IPS DF 6.9 (cell line): ENCODE results near the gene SCN10A.

Experiments used
- DNase-seq: peaks from one replicate; pipeline ENCODE4 v3.0.0-alpha.2; 2013; ENCODE audit warnings: low read depth, low spot score
- H3K27ac ChIP-seq: one replicate; pipeline ENCODE4 v1.5.1; 2013; ENCODE audit warnings: low read length, control low read depth
- H3K27me3 ChIP-seq: 2 replicates; pipeline ENCODE4 v1.6.1; 2013; ENCODE audit warnings: mild to moderate bottlenecking, low read length; ENCODE audit not compliant: control insufficient read depth, insufficient read depth
- H3K36me3 ChIP-seq: 2 replicates; pipeline ENCODE4 v1.6.1; 2013; ENCODE audit warnings: low read length; ENCODE audit not compliant: control insufficient read depth, insufficient read depth
- H3K4me1 ChIP-seq: 2 replicates; pipeline ENCODE4 v1.6.1; 2013; ENCODE audit warnings: low read length; ENCODE audit not compliant: control insufficient read depth, insufficient read depth
- H3K4me3 ChIP-seq: 2 replicates; pipeline ENCODE4 v1.5.1; 2013; ENCODE audit warnings: mild to moderate bottlenecking, low read length
- H3K9me3 ChIP-seq: 2 replicates; pipeline ENCODE4 v1.6.1; 2013; ENCODE audit warnings: low read length, inconsistent platforms; ENCODE audit not compliant: control insufficient read depth, insufficient read depth
- WGBS: extraction: QIAGEN DNeasy Blood & Tissue Kit; methylation state at CpG from one replicate; pipeline ENCODE4 v1.1.7; 2013; ENCODE audit warnings: mixed read lengths, missing lambda C conversion rate; ENCODE audit not compliant: insufficient read length, insufficient coverage; 5-methylcytosine and 5-hydroxymethylcytosine counted together

SCN10A gene

DNA sequence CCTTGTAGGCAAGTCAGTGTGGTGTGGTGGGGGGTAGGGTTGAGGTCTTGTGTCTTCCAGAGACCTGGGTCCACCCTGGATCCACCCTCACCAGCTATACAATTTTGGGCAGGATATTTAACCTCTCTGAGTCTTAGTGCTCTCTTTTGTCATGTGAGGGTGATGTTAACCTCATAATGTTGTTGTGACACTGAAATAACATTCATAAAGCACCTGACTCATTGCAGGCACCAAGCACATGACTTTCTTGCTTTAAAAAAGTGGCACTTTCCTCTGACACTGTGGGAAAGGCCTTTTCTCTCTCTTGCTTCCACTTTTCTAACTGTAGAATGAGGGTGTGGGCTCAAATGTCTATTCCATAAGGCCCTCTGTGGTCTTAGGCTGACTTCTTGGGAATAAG is 75.5 kb downstream of the SCN10A start:
- no peaks in the 10 kb centered on the region for H3K4me1 ChIP-seq
- H3K4me3 ChIP-seq, result no peak overlapping the region
- H3K9me3 ChIP-seq, result no peaks in the 10 kb centered on the region
- no peak overlapping the region for H3K27ac ChIP-seq
- H3K36me3 ChIP-seq, result no peaks in the 10 kb centered on the region
- no peaks in the 10 kb centered on the region for H3K27me3 ChIP-seq
- DNase-seq, result no peak

DNA sequence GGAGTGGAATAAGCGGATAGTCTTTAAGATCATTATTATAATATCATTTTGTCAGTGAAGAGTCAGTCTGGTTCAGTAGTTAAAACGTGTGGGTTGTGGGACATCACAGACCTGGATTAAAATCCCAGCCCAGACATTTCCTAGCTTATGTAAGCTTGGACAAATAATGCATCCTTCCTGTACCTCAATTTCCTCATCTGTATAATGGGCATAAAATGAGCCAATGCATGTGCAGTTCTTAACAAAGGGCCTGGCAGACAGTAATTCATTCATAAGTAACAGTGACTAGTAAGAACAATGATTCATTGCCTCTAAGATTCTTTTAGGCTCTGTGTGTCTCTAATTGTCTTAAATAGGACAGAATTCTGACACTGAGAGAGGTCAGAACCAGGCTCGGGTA is 76.1 kb downstream of the SCN10A start:
- Histone ChIP-seq H3K4me3 (no peak overlapping the region), H3K27ac (no peak overlapping the region), H3K27me3 (no peaks in the 10 kb centered on the region), H3K9me3 (no peaks in the 10 kb centered on the region), H3K36me3 (no peaks in the 10 kb centered on the region), H3K4me1 (no peaks in the 10 kb centered on the region)
- no peak for DNase-seq
- WGBS, result no CpG with 5 or more reads among the region's 3 CpGs

GRCh38 chr3:38739396-38739689 is 76.7 kb downstream of the SCN10A start:
- Histone ChIP-seq H3K27ac (no peak overlapping the region), H3K4me3 (no peak overlapping the region), H3K36me3 (no peaks in the 10 kb centered on the region), H3K9me3 (no peaks in the 10 kb centered on the region), H3K27me3 (no peaks in the 10 kb centered on the region), H3K4me1 (no peaks in the 10 kb centered on the region)
- DNase-seq, result no peak
- no CpG with 5 or more reads among the region's 5 CpGs for WGBS

- H3K9me3 ChIP-seq, result no peaks in the 10 kb centered on the region
- H3K4me1 ChIP-seq, result no peaks in the 10 kb centered on the region
- H3K27ac ChIP-seq, result no peak overlapping the region
- no peaks in the 10 kb centered on the region for H3K36me3 ChIP-seq
- no CpG with 5 or more reads among the region's 13 CpGs for WGBS
- H3K4me3 ChIP-seq, result no peak overlapping the region
- DNase-seq, result peak; percentile 63
- no peaks in the 10 kb centered on the region for H3K27me3 ChIP-seq
Measured at GRCh38 chr3:38738630-38739395, 77.2 kb downstream of the SCN10A start.

- no peaks in the 10 kb centered on the region for H3K27me3 ChIP-seq
- no peaks in the 10 kb centered on the region for H3K9me3 ChIP-seq
- no peaks in the 10 kb centered on the region for H3K4me1 ChIP-seq
- WGBS, result no CpG with 5 or more reads among the region's 3 CpGs
- H3K36me3 ChIP-seq, result no peaks in the 10 kb centered on the region
- no peak overlapping the region for H3K27ac ChIP-seq
- no peak for DNase-seq
- no peak overlapping the region for H3K4me3 ChIP-seq
Measured at GRCh38 chr3:38731522-38731921, 84.5 kb downstream of the SCN10A start.

DNA sequence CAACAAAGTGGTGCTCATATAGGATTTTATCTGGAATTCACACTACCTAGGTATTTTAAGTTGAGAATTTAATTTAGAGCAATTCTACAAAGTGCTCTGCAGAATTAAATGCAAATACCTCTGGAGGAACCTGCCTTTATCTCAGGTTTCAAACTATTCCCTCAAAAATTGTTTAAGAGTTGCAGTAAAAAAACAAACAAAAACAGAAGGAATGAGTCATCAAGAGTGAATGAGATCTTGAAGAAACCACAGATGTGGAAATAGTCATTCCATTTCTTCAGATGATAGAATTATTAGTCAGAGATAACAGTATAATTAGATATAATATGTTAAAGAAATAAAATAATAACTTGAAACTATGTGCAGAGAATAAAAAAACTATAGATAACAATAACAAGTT is 85.7 kb downstream of the SCN10A start:
- H3K27me3 ChIP-seq, result no peaks in the 10 kb centered on the region
- no peaks in the 10 kb centered on the region for H3K9me3 ChIP-seq
- no peak overlapping the region for H3K27ac ChIP-seq
- H3K4me3 ChIP-seq, result no peak overlapping the region
- DNase-seq, result no peak
- no peaks in the 10 kb centered on the region for H3K4me1 ChIP-seq
- no peaks in the 10 kb centered on the region for H3K36me3 ChIP-seq

- no peak overlapping the region for H3K27ac ChIP-seq
- no peak overlapping the region for H3K4me3 ChIP-seq
- H3K36me3 ChIP-seq, result no peaks in the 10 kb centered on the region
- no CpG with 5 or more reads among the region's 1 CpG for WGBS
- DNase-seq, result no peak
- H3K9me3 ChIP-seq, result no peaks in the 10 kb centered on the region
- no peaks in the 10 kb centered on the region for H3K27me3 ChIP-seq
- H3K4me1 ChIP-seq, result no peaks in the 10 kb centered on the region
Measured at GRCh38 chr3:38728008-38728407, 88.0 kb downstream of the SCN10A start.

DNA sequence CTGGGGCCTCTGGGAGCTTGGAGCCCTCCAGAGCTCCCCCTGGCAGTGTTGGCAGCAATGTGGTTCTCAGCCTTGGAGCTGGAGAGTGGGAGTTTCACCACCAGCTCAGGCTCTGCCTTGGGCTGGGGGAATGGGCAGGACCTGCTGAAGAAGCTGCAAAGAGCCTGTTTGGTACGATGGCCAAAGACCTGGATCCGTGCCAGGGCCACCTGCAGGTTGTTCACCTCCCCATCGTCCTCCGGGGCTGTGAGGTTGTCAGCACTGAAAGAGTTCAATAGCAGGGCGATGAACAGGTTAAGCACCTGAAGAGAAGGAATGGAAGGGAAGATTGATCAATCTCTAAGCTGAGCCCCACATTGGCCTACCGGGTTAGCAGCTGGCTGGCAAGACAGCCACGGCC is 89.3 kb downstream of the SCN10A start:
- no peaks in the 10 kb centered on the region for H3K9me3 ChIP-seq
- no peak for DNase-seq
- no peak overlapping the region for H3K4me3 ChIP-seq
- no CpG with 5 or more reads among the region's 7 CpGs for WGBS
- no peaks in the 10 kb centered on the region for H3K36me3 ChIP-seq
- no peak overlapping the region for H3K27ac ChIP-seq
- no peaks in the 10 kb centered on the region for H3K4me1 ChIP-seq
- H3K27me3 ChIP-seq, result no peaks in the 10 kb centered on the region

- no CpG with 5 or more reads among the region's 5 CpGs for WGBS
- Histone ChIP-seq H3K4me3 (no peak overlapping the region), H3K36me3 (no peaks in the 10 kb centered on the region), H3K4me1 (no peaks in the 10 kb centered on the region), H3K27ac (no peak overlapping the region), H3K9me3 (no peaks in the 10 kb centered on the region), H3K27me3 (no peaks in the 10 kb centered on the region)
- no peak for DNase-seq
Measured at GRCh38 chr3:38725726-38726419, 90.1 kb downstream of the SCN10A start.

- Histone ChIP-seq H3K9me3 (no peaks in the 10 kb centered on the region), H3K4me1 (peaks cover 4% of the 10 kb centered on the region), H3K27me3 (no peaks in the 10 kb centered on the region), H3K4me3 (no peak overlapping the region), H3K27ac (no peak overlapping the region), H3K36me3 (no peaks in the 10 kb centered on the region)
- DNase-seq, result no peak
- no CpG with 5 or more reads among the region's 2 CpGs for WGBS
Measured at GRCh38 chr3:38724392-38724736, 91.7 kb downstream of the SCN10A start.
